Measurements from ENCODE around the gene KRT13.

KRT13 gene

GRCh38 chr17:41480581-41480980 is 24.8 kb downstream of the KRT13 start:
- Histone ChIP-seq H3K27ac (ENCODE audit: low read depth, low read length) (no peak overlapping the region), H3K4me3 (ENCODE audit: low read depth, low read length) (no peak overlapping the region), H3K4me1 (ENCODE audit: control insufficient read depth, insufficient read depth, low read length, unreplicated experiment) (no peaks in the 10 kb centered on the region), H2AFZ (ENCODE audit: low read length, unreplicated experiment) (no peak overlapping the region), H3K27me3 (ENCODE audit: insufficient read depth, low read length) (no peaks in the 10 kb centered on the region), H3K36me3 (ENCODE audit: insufficient read depth, low read length) (no peaks in the 10 kb centered on the region), H3K79me2 (ENCODE audit: control insufficient read depth, insufficient read depth, low read length, unreplicated experiment) (no peaks in the 10 kb centered on the region)

GRCh38 chr17:41480136-41480535 is 25.3 kb downstream of the KRT13 start:
- Histone ChIP-seq H3K27ac (ENCODE audit: low read depth, low read length) (no peak overlapping the region), H2AFZ (ENCODE audit: low read length, unreplicated experiment) (no peak overlapping the region), H3K4me3 (ENCODE audit: low read depth, low read length) (no peak overlapping the region), H3K4me1 (ENCODE audit: control insufficient read depth, insufficient read depth, low read length, unreplicated experiment) (no peaks in the 10 kb centered on the region), H3K36me3 (ENCODE audit: insufficient read depth, low read length) (no peaks in the 10 kb centered on the region), H3K79me2 (ENCODE audit: control insufficient read depth, insufficient read depth, low read length, unreplicated experiment) (no peaks in the 10 kb centered on the region), H3K27me3 (ENCODE audit: insufficient read depth, low read length) (no peaks in the 10 kb centered on the region)

GRCh38 chr17:41478237-41478636 is 27.2 kb downstream of the KRT13 start:
- H2AFZ ChIP-seq (ENCODE audit: low read length, unreplicated experiment): no peak overlapping the region
- no peaks in the 10 kb centered on the region for H3K36me3 ChIP-seq (ENCODE audit: insufficient read depth, low read length)
- no peaks in the 10 kb centered on the region for H3K27me3 ChIP-seq (ENCODE audit: insufficient read depth, low read length)
- no peaks in the 10 kb centered on the region for H3K4me1 ChIP-seq (ENCODE audit: control insufficient read depth, insufficient read depth, low read length, unreplicated experiment)
- H3K27ac ChIP-seq (ENCODE audit: low read depth, low read length): no peak overlapping the region
- no peak overlapping the region for H3K4me3 ChIP-seq (ENCODE audit: low read depth, low read length)
- no peaks in the 10 kb centered on the region for H3K79me2 ChIP-seq (ENCODE audit: control insufficient read depth, insufficient read depth, low read length, unreplicated experiment)

GRCh38 chr17:41476866-41477815 is 28.3 kb downstream of the KRT13 start:
- Histone ChIP-seq H3K27me3 (ENCODE audit: insufficient read depth, low read length) (no peaks in the 10 kb centered on the region), H3K4me1 (ENCODE audit: control insufficient read depth, insufficient read depth, low read length, unreplicated experiment) (no peaks in the 10 kb centered on the region), H3K4me3 (ENCODE audit: low read depth, low read length) (no peak overlapping the region), H3K27ac (ENCODE audit: low read depth, low read length) (no peak overlapping the region), H3K36me3 (ENCODE audit: insufficient read depth, low read length) (no peaks in the 10 kb centered on the region), H3K79me2 (ENCODE audit: control insufficient read depth, insufficient read depth, low read length, unreplicated experiment) (no peaks in the 10 kb centered on the region), H2AFZ (ENCODE audit: low read length, unreplicated experiment) (no peak overlapping the region)

- Histone ChIP-seq H3K4me3 (ENCODE audit: low read depth, low read length) (no peak overlapping the region), H3K79me2 (ENCODE audit: control insufficient read depth, insufficient read depth, low read length, unreplicated experiment) (no peaks in the 10 kb centered on the region), H3K36me3 (ENCODE audit: insufficient read depth, low read length) (no peaks in the 10 kb centered on the region), H3K4me1 (ENCODE audit: control insufficient read depth, insufficient read depth, low read length, unreplicated experiment) (no peaks in the 10 kb centered on the region), H3K27me3 (ENCODE audit: insufficient read depth, low read length) (no peaks in the 10 kb centered on the region), H3K27ac (ENCODE audit: low read depth, low read length) (no peak overlapping the region), H2AFZ (ENCODE audit: low read length, unreplicated experiment) (no peak overlapping the region)
These were observed 30.0 kb downstream of the KRT13 start for GRCh38 chr17:41475421-41475820.

- H3K4me1 ChIP-seq (ENCODE audit: control insufficient read depth, insufficient read depth, low read length, unreplicated experiment): no peaks in the 10 kb centered on the region
- no peaks in the 10 kb centered on the region for H3K36me3 ChIP-seq (ENCODE audit: insufficient read depth, low read length)
- H3K79me2 ChIP-seq (ENCODE audit: control insufficient read depth, insufficient read depth, low read length, unreplicated experiment): no peaks in the 10 kb centered on the region
- H3K27me3 ChIP-seq (ENCODE audit: insufficient read depth, low read length): no peaks in the 10 kb centered on the region
- H3K4me3 ChIP-seq (ENCODE audit: low read depth, low read length): no peak overlapping the region
- no peak overlapping the region for H2AFZ ChIP-seq (ENCODE audit: low read length, unreplicated experiment)
- no peak overlapping the region for H3K27ac ChIP-seq (ENCODE audit: low read depth, low read length)
These were observed 30.5 kb downstream of the KRT13 start for GRCh38 chr17:41474863-41475262.

GRCh38 chr17:41468346-41468745 is 37.1 kb downstream of the KRT13 start:
- Histone ChIP-seq H3K79me2 (ENCODE audit: control insufficient read depth, insufficient read depth, low read length, unreplicated experiment) (no peaks in the 10 kb centered on the region), H3K4me3 (ENCODE audit: low read depth, low read length) (no peak overlapping the region), H3K4me1 (ENCODE audit: control insufficient read depth, insufficient read depth, low read length, unreplicated experiment) (peaks cover 13% of the 10 kb centered on the region), H3K36me3 (ENCODE audit: insufficient read depth, low read length) (no peaks in the 10 kb centered on the region), H2AFZ (ENCODE audit: low read length, unreplicated experiment) (no peak overlapping the region), H3K27me3 (ENCODE audit: insufficient read depth, low read length) (no peaks in the 10 kb centered on the region), H3K27ac (ENCODE audit: low read depth, low read length) (no peak overlapping the region)

GRCh38 chr17:41467561-41467960 is 37.9 kb downstream of the KRT13 start:
- Histone ChIP-seq H2AFZ (ENCODE audit: low read length, unreplicated experiment) (no peak overlapping the region), H3K36me3 (ENCODE audit: insufficient read depth, low read length) (no peaks in the 10 kb centered on the region), H3K4me1 (ENCODE audit: control insufficient read depth, insufficient read depth, low read length, unreplicated experiment) (peaks cover 13% of the 10 kb centered on the region), H3K27me3 (ENCODE audit: insufficient read depth, low read length) (no peaks in the 10 kb centered on the region), H3K79me2 (ENCODE audit: control insufficient read depth, insufficient read depth, low read length, unreplicated experiment) (no peaks in the 10 kb centered on the region), H3K4me3 (ENCODE audit: low read depth, low read length) (no peak overlapping the region), H3K27ac (ENCODE audit: low read depth, low read length) (no peak overlapping the region)

GRCh38 chr17:41466988-41467387 is 38.4 kb downstream of the KRT13 start, which contains the start of gene KRT32:
Gene KRT32 (minus strand): TSS chr17:41467386. CDS start chr17:41467325, 61 bp downstream.
- Histone ChIP-seq H3K79me2 (ENCODE audit: control insufficient read depth, insufficient read depth, low read length, unreplicated experiment) (no peaks in the 10 kb centered on the region), H3K27me3 (ENCODE audit: insufficient read depth, low read length) (no peaks in the 10 kb centered on the region), H3K36me3 (ENCODE audit: insufficient read depth, low read length) (no peaks in the 10 kb centered on the region), H3K4me3 (ENCODE audit: low read depth, low read length) (no peak within 1 kb of the TSS), H2AFZ (ENCODE audit: low read length, unreplicated experiment) (no peak within 1 kb of the TSS), H3K27ac (ENCODE audit: low read depth, low read length) (no peak within 1 kb of the TSS), H3K4me1 (ENCODE audit: control insufficient read depth, insufficient read depth, low read length, unreplicated experiment) (peaks cover 13% of the 10 kb centered on the region)

GRCh38 chr17:41464682-41465081 is 40.7 kb downstream of the KRT13 start:
- Histone ChIP-seq H2AFZ (ENCODE audit: low read length, unreplicated experiment) (no peak overlapping the region), H3K79me2 (ENCODE audit: control insufficient read depth, insufficient read depth, low read length, unreplicated experiment) (no peaks in the 10 kb centered on the region), H3K27me3 (ENCODE audit: insufficient read depth, low read length) (no peaks in the 10 kb centered on the region), H3K4me1 (ENCODE audit: control insufficient read depth, insufficient read depth, low read length, unreplicated experiment) (peaks cover 13% of the 10 kb centered on the region), H3K36me3 (ENCODE audit: insufficient read depth, low read length) (no peaks in the 10 kb centered on the region), H3K27ac (ENCODE audit: low read depth, low read length) (0 out of 2 replicates have a peak overlapping the region, but pooled peaks have one; percentile 13), H3K4me3 (ENCODE audit: low read depth, low read length) (no peak overlapping the region)

- no peaks in the 10 kb centered on the region for H3K27me3 ChIP-seq (ENCODE audit: insufficient read depth, low read length)
- H3K79me2 ChIP-seq (ENCODE audit: control insufficient read depth, insufficient read depth, low read length, unreplicated experiment): no peaks in the 10 kb centered on the region
- no peaks in the 10 kb centered on the region for H3K36me3 ChIP-seq (ENCODE audit: insufficient read depth, low read length)
- H2AFZ ChIP-seq (ENCODE audit: low read length, unreplicated experiment): no peak overlapping the region
- H3K4me1 ChIP-seq (ENCODE audit: control insufficient read depth, insufficient read depth, low read length, unreplicated experiment): peaks cover 13% of the 10 kb centered on the region
- H3K4me3 ChIP-seq (ENCODE audit: low read depth, low read length): no peak overlapping the region
- 0 out of 2 replicates have a peak overlapping the region, but pooled peaks have one; percentile 13 for H3K27ac ChIP-seq (ENCODE audit: low read depth, low read length)
These were observed 41.2 kb downstream of the KRT13 start for GRCh38 chr17:41464173-41464572.

Measured in ACC112 (cell line).